Neural cell (in vitro differentiated cells): ENCODE data around the gene TMA7B.

ENCODE experiments used
- EP300 ChIP-seq: fragments of 450-650 bp; conservative IDR thresholded peaks from 2 replicates; pipeline ENCODE4 v1.6.1; 2014; ENCODE audit warnings: antibody characterized with exemption, mild to moderate bottlenecking, moderate library complexity; ENCODE audit not compliant: poor library complexity, severe bottlenecking
- EZH2 ChIP-seq: fragments of 200-600, 300-800 bp; shearing (Covaris generic), sonication (generic); IDR thresholded peaks from 2 replicates; pipeline ENCODE4 v1.6.1; 2014; ENCODE audit warnings: antibody characterized with exemption, low read length, borderline replicate concordance, mild to moderate bottlenecking; ENCODE audit not compliant: insufficient read depth, poor library complexity, severe bottlenecking
- MXI1 ChIP-seq: fragments of 450-650 bp; conservative IDR thresholded peaks from 2 replicates; pipeline ENCODE4 v1.6.1; 2014; ENCODE audit warnings: antibody characterized with exemption, mild to moderate bottlenecking; ENCODE audit not compliant: poor library complexity, severe bottlenecking
- POLR2AphosphoS5 ChIP-seq: IDR thresholded peaks from 2 replicates; pipeline ENCODE4 v1.6.1; 2012
- RAD21 ChIP-seq: fragments of 450-650 bp; conservative IDR thresholded peaks from 2 replicates; pipeline ENCODE4 v1.6.1; 2014; ENCODE audit warnings: antibody characterized with exemption, mild to moderate bottlenecking, moderate library complexity
- REST ChIP-seq: IDR thresholded peaks from 2 replicates; pipeline ENCODE4 v1.6.1; 2012; ENCODE audit warnings: borderline replicate concordance
- SMC3 ChIP-seq: fragments of 450-650 bp; conservative IDR thresholded peaks from 2 replicates; pipeline ENCODE4 v1.6.1; 2014; ENCODE audit warnings: antibody characterized with exemption, mild to moderate bottlenecking, moderate library complexity; ENCODE audit not compliant: poor library complexity
- TAF1 ChIP-seq: IDR thresholded peaks from 2 replicates; pipeline ENCODE4 v1.6.1; 2012; ENCODE audit warnings: low read depth
- TF ChIP-seq, protein P1 (sequence below): fragments of 450-650 bp; IDR thresholded peaks from 2 replicates; pipeline ENCODE4 v1.5.1; 2014; ENCODE audit warnings: antibody characterized with exemption, mild to moderate bottlenecking, moderate library complexity; ENCODE audit not compliant: poor library complexity, severe bottlenecking

GRCh38 chr22:40008726-40009291 is 48.6 kb downstream of the TMA7B start:
- TF ChIP-seq, protein P1, sequence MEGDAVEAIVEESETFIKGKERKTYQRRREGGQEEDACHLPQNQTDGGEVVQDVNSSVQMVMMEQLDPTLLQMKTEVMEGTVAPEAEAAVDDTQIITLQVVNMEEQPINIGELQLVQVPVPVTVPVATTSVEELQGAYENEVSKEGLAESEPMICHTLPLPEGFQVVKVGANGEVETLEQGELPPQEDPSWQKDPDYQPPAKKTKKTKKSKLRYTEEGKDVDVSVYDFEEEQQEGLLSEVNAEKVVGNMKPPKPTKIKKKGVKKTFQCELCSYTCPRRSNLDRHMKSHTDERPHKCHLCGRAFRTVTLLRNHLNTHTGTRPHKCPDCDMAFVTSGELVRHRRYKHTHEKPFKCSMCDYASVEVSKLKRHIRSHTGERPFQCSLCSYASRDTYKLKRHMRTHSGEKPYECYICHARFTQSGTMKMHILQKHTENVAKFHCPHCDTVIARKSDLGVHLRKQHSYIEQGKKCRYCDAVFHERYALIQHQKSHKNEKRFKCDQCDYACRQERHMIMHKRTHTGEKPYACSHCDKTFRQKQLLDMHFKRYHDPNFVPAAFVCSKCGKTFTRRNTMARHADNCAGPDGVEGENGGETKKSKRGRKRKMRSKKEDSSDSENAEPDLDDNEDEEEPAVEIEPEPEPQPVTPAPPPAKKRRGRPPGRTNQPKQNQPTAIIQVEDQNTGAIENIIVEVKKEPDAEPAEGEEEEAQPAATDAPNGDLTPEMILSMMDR = no peak
- TF ChIP-seq EP300 (no peak), POLR2AphosphoS5 (no peak), MXI1 (no peak), RAD21 (no peak), REST (no peak), EZH2 (no peak), TAF1 (no peak), SMC3 (no peak)
